ENCODE data around the gene NRDE2. TPM values are rescaled to one million over a fixed set of nuclear protein-coding genes. Genes with fewer than 3 reads are reported as not detected.

NRDE2 gene
- total and polyA plus RNA-seq, 2 of the 4 experiments (the other 2 are of a cell fraction) = 4.5 to 9.3 TPM

DNA sequence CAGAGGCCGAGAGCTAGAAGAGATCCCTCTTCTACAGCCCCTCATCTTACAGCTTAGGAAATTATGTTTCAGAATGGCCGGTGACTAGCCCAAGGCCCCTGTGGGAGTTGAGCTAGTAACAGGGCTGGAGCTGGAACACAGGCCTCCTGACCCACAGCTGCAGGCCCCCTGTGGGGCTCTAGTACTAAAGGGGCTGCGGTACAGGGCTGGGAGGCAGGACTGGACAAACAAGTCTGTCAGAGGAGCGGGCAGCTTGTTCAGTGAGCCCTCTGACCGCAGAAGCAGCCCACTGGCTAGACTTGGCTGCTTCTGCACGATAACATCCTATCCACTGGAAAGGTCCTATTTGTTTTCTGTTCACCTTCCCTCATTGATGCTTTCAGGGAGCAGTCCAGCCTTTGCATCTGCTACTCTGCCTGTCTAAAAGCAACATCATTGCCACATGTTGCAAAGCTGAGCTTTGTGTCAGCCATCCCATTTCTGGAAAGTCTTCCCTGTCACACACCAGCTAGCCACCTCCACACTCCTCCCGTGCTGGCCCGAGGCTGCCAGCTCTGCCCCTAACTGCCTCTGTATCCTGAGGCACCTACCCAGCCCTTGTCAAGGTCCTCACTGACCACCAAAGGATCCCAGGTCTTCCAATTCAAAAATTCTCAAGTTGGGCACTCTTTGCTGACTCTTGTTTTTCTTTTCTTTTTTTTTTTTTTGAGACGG, 65.1 kb downstream of the NRDE2 start:
- Histone ChIP-seq H3K4me3 (ENCODE audit: insufficient read depth, low read depth, low read length) (no peak overlapping the region), H3K56ac (ENCODE audit: extremely low read depth, insufficient read depth, low read length) (no peak overlapping the region), H3K27me3 (ENCODE audit: control insufficient read depth, insufficient read depth, low read length) (no peaks in the 10 kb centered on the region), H2AFZ (replicated peaks; ENCODE audit: low read length, poor library complexity) (no peak overlapping the region), H3K23ac (ENCODE audit: low read depth, low read length) (no peak overlapping the region), H3K27ac (ENCODE audit: insufficient read depth, low read length) (no peak overlapping the region), H3K36me3 (ENCODE audit: control insufficient read depth, insufficient read depth, low read length) (peaks cover 56% of the 10 kb centered on the region), H3K4me1 (ENCODE audit: control insufficient read depth, insufficient read depth, low read length) (no peaks in the 10 kb centered on the region), H3K9me1 (ENCODE audit: insufficient read depth, low read length) (no peaks in the 10 kb centered on the region; the same call in 1 of the 2 replicates), H3K9ac (ENCODE audit: low read depth, low read length) (no peak overlapping the region), H3K79me1 (ENCODE audit: low read depth in 1 of 2, low read length in 2 of 2) (peaks cover 10 to 13% of the 10 kb centered on the region in 2 experiments; a peak in 2 of 4 replicates), H2BK20ac (ENCODE audit: low read depth, low read length) (no peak overlapping the region), H2BK5ac (ENCODE audit: low read depth, low read length, poor library complexity, severe bottlenecking) (no peak overlapping the region), H3K14ac (replicated peaks; ENCODE audit: low read depth, low read length) (no peak overlapping the region), H3K18ac (ENCODE audit: low read depth, low read length) (no peak overlapping the region), H4K8ac (ENCODE audit: low read depth in 2 of 2, low read length in 2 of 2) (no peak overlapping the region), H4K91ac (ENCODE audit: insufficient read depth, low read depth, low read length) (no peak overlapping the region), H3K4ac (ENCODE audit: low read depth, low read length) (no peak overlapping the region), H2BK15ac (ENCODE audit: low read depth, low read length) (no peak overlapping the region), H2AK5ac (ENCODE audit: low read depth, low read length) (no peak overlapping the region), H2AK9ac (replicated peaks; ENCODE audit: low read depth, low read length, poor library complexity) (no peak overlapping the region), H2BK120ac (ENCODE audit: low read depth, low read length) (no peak overlapping the region), H4K20me1 (ENCODE audit: insufficient read depth, low read length) (no peaks in the 10 kb centered on the region), H4K5ac (ENCODE audit: low read depth, low read length) (no peak overlapping the region), H3K4me2 (ENCODE audit: low read depth, low read length) (no peak overlapping the region), H3K9me3 (ENCODE audit: control insufficient read depth, insufficient read depth, low read length) (no peaks in the 10 kb centered on the region)
- POLR2A ChIA-PET (ENCODE audit: unreplicated experiment) = no interaction called here
- 92% methylated on average over 6 of the region's 9 CpGs; no CpG with 5 or more reads in 1 of the 2 experiments for WGBS, 2 experiments (ENCODE audit: extremely low coverage in 2 of 2, insufficient read length in 1 of 2)
- CTCF ChIA-PET = interaction anchor here (0.8 to 1.0 kb wide), 2 partner anchors 9 to 10 kb away, joined by 3 to 4 read pairs; partner anchors contain the start of gene PSMC1
- ATAC-seq (ENCODE audit: low read depth) (no peak), DNase-seq (no peak)
- TF ChIP-seq RCOR1 (IDR thresholded peaks at IDR 0.05; ENCODE audit: insufficient replicate concordance, low read length) (no peak), POLR2A (IDR thresholded peaks at IDR 0.05; ENCODE audit: low read depth, low read length) (no peak), NFE2L2 (IDR thresholded peaks at IDR 0.05; ENCODE audit: low read depth, low read length) (no peak)
- TF ChIP-seq, protein P1, sequence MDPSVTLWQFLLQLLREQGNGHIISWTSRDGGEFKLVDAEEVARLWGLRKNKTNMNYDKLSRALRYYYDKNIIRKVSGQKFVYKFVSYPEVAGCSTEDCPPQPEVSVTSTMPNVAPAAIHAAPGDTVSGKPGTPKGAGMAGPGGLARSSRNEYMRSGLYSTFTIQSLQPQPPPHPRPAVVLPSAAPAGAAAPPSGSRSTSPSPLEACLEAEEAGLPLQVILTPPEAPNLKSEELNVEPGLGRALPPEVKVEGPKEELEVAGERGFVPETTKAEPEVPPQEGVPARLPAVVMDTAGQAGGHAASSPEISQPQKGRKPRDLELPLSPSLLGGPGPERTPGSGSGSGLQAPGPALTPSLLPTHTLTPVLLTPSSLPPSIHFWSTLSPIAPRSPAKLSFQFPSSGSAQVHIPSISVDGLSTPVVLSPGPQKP (IDR thresholded peaks at IDR 0.05; ENCODE audit: borderline replicate concordance, low read depth, low read length) = no peak
- BruUV-seq (replicated peaks) = no TSS peak
- dilution Hi-C loops (cut with HindIII; ENCODE audit: low sequenced_read_pairs, unreplicated experiment) (no loop called here), in situ Hi-C loops (cut with MboI; ENCODE audit: low sequenced_read_pairs) (no loop called here), intact Hi-C loops (cut with micrococcal nuclease) (no loop called here)

All from IMR-90 (cell line).